ENCODE results near the gene HAS3.
A peak's percentile ranks its signal among the peaks of the same experiment; 100 is the strongest.
"Not testable (repeated sequence)": the region's sequence is repeated elsewhere in the genome, so short reads cannot be mapped to it uniquely, and the experiment has no call there.

The HAS3 gene

DNA sequence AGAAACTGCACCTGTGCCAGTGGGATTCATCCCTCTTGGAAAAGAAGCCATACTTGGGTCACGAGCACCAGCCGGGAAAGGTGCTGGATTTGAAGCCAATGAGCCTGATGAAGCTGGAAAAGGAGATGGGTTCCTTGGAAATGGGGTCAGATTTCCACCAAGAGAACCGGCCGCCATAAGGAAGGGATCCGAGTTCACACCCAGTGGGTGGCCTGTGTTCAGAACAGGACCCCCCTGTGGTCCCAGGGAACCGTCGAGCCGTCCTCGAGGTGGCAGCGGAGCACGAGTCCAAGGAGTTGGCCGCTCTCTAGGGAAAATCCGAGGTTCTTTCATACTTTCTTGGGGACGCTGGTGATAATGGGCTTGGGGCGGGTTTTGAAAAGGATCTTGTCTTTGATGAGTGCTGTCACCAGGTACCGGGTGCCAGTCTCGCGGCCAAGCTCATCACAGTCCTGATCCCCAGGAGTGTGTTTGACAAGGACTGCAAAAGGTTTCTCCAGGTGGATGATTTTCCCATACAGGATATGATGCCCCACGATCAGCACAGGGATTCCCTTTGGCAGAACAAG, 14.7 kb downstream of the HAS3 start:
- H4K20me1 ChIP-seq (ENCODE audit: insufficient read depth, low read length), result peaks cover 72% of the 10 kb centered on the region
- ATAC-seq (ENCODE audit: insufficient read depth, low read depth), result no peak
- H3K4me2 ChIP-seq (ENCODE audit: insufficient read depth, low read length), result no peak overlapping the region
- peaks cover 79% of the 10 kb centered on the region for H3K36me3 ChIP-seq (ENCODE audit: insufficient read depth, low read length)
- no peaks in the 10 kb centered on the region for H3K4me1 ChIP-seq (ENCODE audit: insufficient read depth, low read length)
- TF ChIP-seq EZH2 (IDR thresholded peaks at IDR 0.05; ENCODE audit: borderline replicate concordance, low read depth, low read length, severe bottlenecking) (no peak), CTCF (IDR thresholded peaks at IDR 0.05; ENCODE audit: borderline replicate concordance, extremely low read depth, low read length, poor library complexity, severe bottlenecking) (no peak)
- H3K27me3 ChIP-seq (ENCODE audit: insufficient read depth, low read length, poor library complexity), result no peaks in the 10 kb centered on the region
- no peaks in the 10 kb centered on the region for H3K9me3 ChIP-seq (ENCODE audit: insufficient read depth, low read length, severe bottlenecking)
- H3K27ac ChIP-seq (ENCODE audit: low read length), result no peak overlapping the region
- no peak overlapping the region for H2AFZ ChIP-seq (ENCODE audit: low read depth, low read length)
- no peak overlapping the region for H3K9ac ChIP-seq (ENCODE audit: low read depth, low read length)
- no peak overlapping the region for H3K4me3 ChIP-seq (ENCODE audit: low read depth in 1 of 2, low read length in 2 of 2)
- peaks cover 55% of the 10 kb centered on the region for H3K79me2 ChIP-seq (ENCODE audit: insufficient read depth, low read length)
- no peak for DNase-seq

DNA sequence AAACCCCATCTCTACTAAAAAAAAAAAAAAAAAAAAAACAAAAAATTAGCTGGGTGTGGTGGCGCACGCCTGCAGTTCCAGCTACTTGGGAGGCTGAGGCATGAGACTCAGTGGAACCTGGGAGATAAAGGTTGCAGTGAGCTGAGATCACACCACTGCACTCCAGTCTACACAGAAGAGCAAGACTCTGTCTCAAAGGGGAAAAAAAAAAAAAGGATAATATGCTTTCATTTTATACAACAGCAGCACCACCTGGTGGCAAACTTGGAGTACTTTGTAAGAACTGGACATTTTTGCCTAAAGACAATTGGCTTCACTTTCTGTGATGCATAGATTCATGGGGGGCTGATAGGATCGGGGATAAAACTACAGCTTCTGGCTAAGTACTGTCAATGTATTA, 18.5 kb downstream of the HAS3 start:
- no peak overlapping the region for H3K4me2 ChIP-seq (ENCODE audit: insufficient read depth, low read length)
- H3K27ac ChIP-seq (ENCODE audit: low read length), result no peak overlapping the region
- no peaks in the 10 kb centered on the region for H3K9me3 ChIP-seq (ENCODE audit: insufficient read depth, low read length, severe bottlenecking)
- ATAC-seq (ENCODE audit: insufficient read depth, low read depth), result peak; percentile 72
- no peak overlapping the region for H2AFZ ChIP-seq (ENCODE audit: low read depth, low read length)
- DNase-seq, result peak; percentile 67
- no peaks in the 10 kb centered on the region for H3K27me3 ChIP-seq (ENCODE audit: insufficient read depth, low read length, poor library complexity)
- H3K4me3 ChIP-seq (ENCODE audit: low read depth in 1 of 2, low read length in 2 of 2), result no peak overlapping the region
- peaks cover 61% of the 10 kb centered on the region for H4K20me1 ChIP-seq (ENCODE audit: insufficient read depth, low read length)
- no peak overlapping the region for H3K9ac ChIP-seq (ENCODE audit: low read depth, low read length)
- peaks cover 73% of the 10 kb centered on the region for H3K36me3 ChIP-seq (ENCODE audit: insufficient read depth, low read length)
- no peaks in the 10 kb centered on the region for H3K4me1 ChIP-seq (ENCODE audit: insufficient read depth, low read length)
- H3K79me2 ChIP-seq (ENCODE audit: insufficient read depth, low read length), result peaks cover 80% of the 10 kb centered on the region
- TF ChIP-seq CTCF (IDR thresholded peaks at IDR 0.05; ENCODE audit: borderline replicate concordance, extremely low read depth, low read length, poor library complexity, severe bottlenecking) (peak; percentile 82), EZH2 (IDR thresholded peaks at IDR 0.05; ENCODE audit: borderline replicate concordance, low read depth, low read length, severe bottlenecking) (no peak)

DNA sequence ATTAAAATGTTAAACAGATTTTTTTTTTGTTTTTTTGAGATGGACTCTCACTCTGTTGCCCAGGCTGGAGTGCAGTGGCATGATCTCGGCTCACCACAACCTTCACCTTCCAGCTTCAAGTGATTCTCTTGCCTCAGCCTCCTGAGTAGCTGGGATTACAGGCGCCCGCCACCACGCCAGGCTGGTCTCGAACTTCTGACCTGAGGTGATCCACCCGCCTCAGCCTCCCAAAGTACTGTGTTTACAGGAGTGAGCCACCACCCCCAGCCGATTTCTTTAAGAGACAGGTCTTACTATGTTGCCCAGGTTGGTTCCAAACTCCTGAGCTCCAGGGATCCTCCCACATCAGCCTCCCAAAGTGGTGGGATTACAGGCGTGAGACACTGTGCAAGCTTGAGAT, 19.0 kb downstream of the HAS3 start:
- Histone ChIP-seq H3K79me2 (ENCODE audit: insufficient read depth, low read length) (peaks cover 81% of the 10 kb centered on the region), H4K20me1 (ENCODE audit: insufficient read depth, low read length) (peaks cover 57% of the 10 kb centered on the region), H3K36me3 (ENCODE audit: insufficient read depth, low read length) (peaks cover 70% of the 10 kb centered on the region)
- H3K4me1 ChIP-seq (ENCODE audit: insufficient read depth, low read length); H3K4me3 ChIP-seq (ENCODE audit: low read depth in 1 of 2, low read length in 2 of 2); ATAC-seq (ENCODE audit: insufficient read depth, low read depth); H3K9me3 ChIP-seq (ENCODE audit: insufficient read depth, low read length, severe bottlenecking); H3K9ac ChIP-seq (ENCODE audit: low read depth, low read length); H2AFZ ChIP-seq (ENCODE audit: low read depth, low read length); H3K27me3 ChIP-seq (ENCODE audit: insufficient read depth, low read length, poor library complexity); H3K27ac ChIP-seq (ENCODE audit: low read length); H3K4me2 ChIP-seq (ENCODE audit: insufficient read depth, low read length); DNase-seq: not testable (repeated sequence)

DNA sequence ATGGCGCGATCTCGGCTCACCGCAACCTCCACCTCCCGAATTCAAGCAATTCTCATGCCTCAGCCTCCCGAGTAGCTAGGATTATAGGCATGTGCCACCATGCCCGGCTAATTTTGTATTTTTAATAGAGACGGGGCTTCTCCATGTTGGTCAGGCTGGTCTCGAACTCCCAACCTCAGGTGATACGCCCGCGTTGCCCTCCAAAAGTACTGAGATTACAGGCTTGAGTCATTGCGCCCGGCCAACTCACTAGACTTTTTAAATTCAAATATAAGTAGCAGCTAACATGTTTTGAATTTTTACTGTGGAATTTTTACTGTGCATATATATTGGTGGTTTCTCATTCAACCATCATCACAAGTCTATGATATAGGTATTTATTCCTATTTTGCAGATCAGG, 19.5 kb downstream of the HAS3 start:
- not testable (repeated sequence) for DNase-seq; H2AFZ ChIP-seq (ENCODE audit: low read depth, low read length); H3K9me3 ChIP-seq (ENCODE audit: insufficient read depth, low read length, severe bottlenecking); ATAC-seq (ENCODE audit: insufficient read depth, low read depth); H3K9ac ChIP-seq (ENCODE audit: low read depth, low read length); H3K27me3 ChIP-seq (ENCODE audit: insufficient read depth, low read length, poor library complexity); H3K4me3 ChIP-seq (ENCODE audit: low read depth in 1 of 2, low read length in 2 of 2); H3K4me1 ChIP-seq (ENCODE audit: insufficient read depth, low read length); H3K4me2 ChIP-seq (ENCODE audit: insufficient read depth, low read length); H3K27ac ChIP-seq (ENCODE audit: low read length)
- H4K20me1 ChIP-seq (ENCODE audit: insufficient read depth, low read length), result peaks cover 56% of the 10 kb centered on the region
- peaks cover 83% of the 10 kb centered on the region for H3K79me2 ChIP-seq (ENCODE audit: insufficient read depth, low read length)
- peaks cover 67% of the 10 kb centered on the region for H3K36me3 ChIP-seq (ENCODE audit: insufficient read depth, low read length)

Data from DND-41 (cell line).